Dendritic cell treated with granulocyte-macrophage colony-stimulating factor and Interleukin-4, amounts not matched to agents 40 ng/mL and 50 ng/mL, for 4 days (primary cell): ENCODE results near the gene MYH1.

Experiments
- H3K27ac Mint-ChIP-seq: one replicate; pipeline ENCODE4 v1.8.0; 2022; ENCODE audit warnings: mild to moderate bottlenecking, mixed read lengths
- H3K27me3 Mint-ChIP-seq: one replicate; pipeline ENCODE4 v1.8.0; 2022; ENCODE audit warnings: mild to moderate bottlenecking, mixed read lengths
- H3K36me3 Mint-ChIP-seq: one replicate; pipeline ENCODE4 v1.8.0; 2022; ENCODE audit warnings: low read depth, mixed read lengths
- H3K4me1 Mint-ChIP-seq: one replicate; pipeline ENCODE4 v1.8.0; 2022; ENCODE audit warnings: low read depth, mixed read lengths
- H3K4me3 Mint-ChIP-seq: one replicate; pipeline ENCODE4 v1.8.0; 2022; ENCODE audit warnings: mild to moderate bottlenecking, moderate library complexity, mixed read lengths
- H3K9me3 Mint-ChIP-seq: one replicate; pipeline ENCODE4 v1.8.0; 2022; ENCODE audit warnings: mixed read lengths
- intact Hi-C: fragments of 100-400 bp; cut with micrococcal nuclease; formaldehyde crosslinking; loops from one replicate; pipeline ENCODE4 v1.15.0; 2022

MYH1 gene

GRCh38 chr17:10521949-10522348 lies 3.6 kb upstream of the MYH1 start:
- Mint-ChIP-seq H3K36me3 (no peaks in the 10 kb centered on the region), H3K27me3 (peaks cover 4% of the 10 kb centered on the region), H3K9me3 (no peaks in the 10 kb centered on the region), H3K27ac (no peak overlapping the region), H3K4me1 (no peaks in the 10 kb centered on the region), H3K4me3 (no peak overlapping the region)
- intact Hi-C loops: no loop called here

GRCh38 chr17:10516638-10517037 lies 1.7 kb downstream of the MYH1 start:
- no peak overlapping the region for H3K27ac Mint-ChIP-seq
- no peaks in the 10 kb centered on the region for H3K36me3 Mint-ChIP-seq
- intact Hi-C loops: no loop called here
- no peak overlapping the region for H3K4me3 Mint-ChIP-seq
- peaks cover 2% of the 10 kb centered on the region for H3K27me3 Mint-ChIP-seq
- no peaks in the 10 kb centered on the region for H3K9me3 Mint-ChIP-seq
- no peaks in the 10 kb centered on the region for H3K4me1 Mint-ChIP-seq

GRCh38 chr17:10516065-10516464 lies 2.3 kb downstream of the MYH1 start:
- H3K9me3 Mint-ChIP-seq: no peaks in the 10 kb centered on the region
- no peaks in the 10 kb centered on the region for H3K27me3 Mint-ChIP-seq
- no peak overlapping the region for H3K4me3 Mint-ChIP-seq
- H3K4me1 Mint-ChIP-seq: no peaks in the 10 kb centered on the region
- no peak overlapping the region for H3K27ac Mint-ChIP-seq
- H3K36me3 Mint-ChIP-seq: no peaks in the 10 kb centered on the region
- intact Hi-C loops: no loop called here

GRCh38 chr17:10513299-10514067 lies 4.9 kb downstream of the MYH1 start:
- no peak overlapping the region for H3K4me3 Mint-ChIP-seq
- no peaks in the 10 kb centered on the region for H3K9me3 Mint-ChIP-seq
- H3K4me1 Mint-ChIP-seq: no peaks in the 10 kb centered on the region
- intact Hi-C loops: no loop called here
- H3K36me3 Mint-ChIP-seq: no peaks in the 10 kb centered on the region
- no peaks in the 10 kb centered on the region for H3K27me3 Mint-ChIP-seq
- H3K27ac Mint-ChIP-seq: no peak overlapping the region

DNA sequence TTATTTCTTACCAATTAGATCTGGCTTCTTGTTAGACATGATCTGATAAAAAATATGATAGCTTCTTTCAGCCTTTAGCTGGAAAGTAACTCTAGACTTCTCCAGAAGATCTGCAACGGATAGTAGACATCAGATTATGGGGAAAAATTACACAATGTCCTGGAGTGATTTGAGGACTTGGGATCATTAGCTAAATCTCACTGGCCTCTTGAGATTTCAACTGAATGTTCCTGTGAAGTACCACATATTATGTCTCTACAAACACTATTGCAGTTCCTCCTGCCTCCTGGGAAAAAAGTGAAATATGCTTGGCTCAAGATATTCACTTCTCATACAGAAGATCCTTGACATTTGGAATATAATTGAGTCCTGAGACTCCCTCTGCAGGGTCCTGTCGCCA lies 5.5 kb downstream of the MYH1 start:
- Mint-ChIP-seq H3K4me3 (no peak overlapping the region), H3K27ac (no peak overlapping the region), H3K9me3 (no peaks in the 10 kb centered on the region), H3K27me3 (no peaks in the 10 kb centered on the region), H3K36me3 (no peaks in the 10 kb centered on the region), H3K4me1 (no peaks in the 10 kb centered on the region)
- intact Hi-C loops: no loop called here

DNA sequence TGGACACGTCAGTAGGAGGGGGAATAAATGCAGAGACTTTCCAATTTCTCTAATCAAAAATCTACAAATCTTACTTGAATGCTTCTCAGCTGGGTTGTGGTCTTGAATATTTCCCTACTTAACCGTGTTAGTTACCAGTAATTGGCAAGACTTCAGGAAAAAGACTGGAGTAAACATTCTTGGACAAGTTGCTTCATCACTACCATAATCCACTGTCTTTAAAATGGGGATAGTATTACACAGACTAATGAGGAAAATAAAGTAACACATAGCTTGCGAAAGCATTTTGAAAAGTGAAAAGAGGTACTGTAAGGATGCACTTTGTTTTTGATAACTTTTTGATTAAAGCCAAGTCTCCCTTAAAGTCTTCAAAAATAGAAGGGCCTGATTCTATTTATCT lies 18.4 kb downstream of the MYH1 start:
- H3K9me3 Mint-ChIP-seq: no peaks in the 10 kb centered on the region
- no peaks in the 10 kb centered on the region for H3K4me1 Mint-ChIP-seq
- no peak overlapping the region for H3K4me3 Mint-ChIP-seq
- intact Hi-C loops: no loop called here
- H3K27me3 Mint-ChIP-seq: no peaks in the 10 kb centered on the region
- no peaks in the 10 kb centered on the region for H3K36me3 Mint-ChIP-seq
- no peak overlapping the region for H3K27ac Mint-ChIP-seq

GRCh38 chr17:10492004-10492403 lies 26.3 kb downstream of the MYH1 start:
- intact Hi-C loops: no loop called here
- Mint-ChIP-seq H3K27me3 (no peaks in the 10 kb centered on the region), H3K4me1 (no peaks in the 10 kb centered on the region), H3K4me3 (no peak overlapping the region), H3K27ac (no peak overlapping the region), H3K9me3 (peaks cover 39% of the 10 kb centered on the region), H3K36me3 (no peaks in the 10 kb centered on the region)

GRCh38 chr17:10482252-10482651 lies 36.1 kb downstream of the MYH1 start:
- Mint-ChIP-seq H3K27me3 (no peaks in the 10 kb centered on the region), H3K9me3 (peaks cover 42% of the 10 kb centered on the region), H3K4me1 (no peaks in the 10 kb centered on the region), H3K27ac (no peak overlapping the region), H3K4me3 (no peak overlapping the region), H3K36me3 (no peaks in the 10 kb centered on the region)
- intact Hi-C loops: no loop called here

GRCh38 chr17:10477701-10478100 lies 40.6 kb downstream of the MYH1 start:
- Mint-ChIP-seq H3K9me3 (peaks cover 7% of the 10 kb centered on the region), H3K36me3 (no peaks in the 10 kb centered on the region), H3K4me3 (no peak overlapping the region), H3K27me3 (no peaks in the 10 kb centered on the region), H3K4me1 (no peaks in the 10 kb centered on the region), H3K27ac (no peak overlapping the region)
- intact Hi-C loops: no loop called here

DNA sequence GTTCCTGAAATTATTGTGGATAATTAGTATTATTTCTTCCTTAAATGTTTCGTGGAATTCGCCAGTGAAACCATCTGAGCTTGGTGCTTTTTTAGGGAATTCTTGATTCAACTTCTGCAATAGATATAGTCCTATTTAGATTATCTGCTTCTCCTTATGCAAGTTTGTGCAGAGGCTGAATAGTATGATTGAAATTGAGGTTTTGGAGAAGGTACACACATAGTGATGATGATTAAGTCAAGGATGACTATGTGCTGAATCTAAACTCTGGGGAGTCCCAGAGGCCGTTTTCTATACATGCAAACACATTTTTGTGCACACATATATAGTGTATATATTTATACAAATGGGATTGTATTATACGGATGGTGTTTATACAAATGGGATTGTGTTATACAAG lies 43.8 kb downstream of the MYH1 start:
- Mint-ChIP-seq H3K27ac (no peak overlapping the region), H3K36me3 (no peaks in the 10 kb centered on the region), H3K27me3 (no peaks in the 10 kb centered on the region), H3K9me3 (no peaks in the 10 kb centered on the region), H3K4me3 (no peak overlapping the region), H3K4me1 (no peaks in the 10 kb centered on the region)
- intact Hi-C loops: no loop called here

DNA sequence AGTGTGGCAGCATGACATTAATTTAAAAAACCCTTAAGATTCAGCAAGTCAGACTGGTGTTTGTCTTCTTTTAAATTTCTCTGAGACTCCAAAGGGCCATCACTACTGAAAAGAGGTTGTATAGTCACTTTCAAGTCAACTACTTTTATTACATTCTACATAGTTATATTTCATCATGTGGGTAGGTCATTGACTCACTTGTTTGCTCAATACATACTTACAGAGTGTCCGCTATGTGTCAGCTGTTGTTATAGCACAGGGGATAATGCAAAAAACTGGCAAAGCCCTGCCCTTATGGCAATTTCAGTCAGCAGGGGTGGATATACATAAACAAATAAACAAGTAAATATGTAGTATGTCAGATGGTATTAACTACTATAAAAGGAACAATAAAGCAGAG lies 46.5 kb downstream of the MYH1 start:
- no peaks in the 10 kb centered on the region for H3K36me3 Mint-ChIP-seq
- no peaks in the 10 kb centered on the region for H3K27me3 Mint-ChIP-seq
- no peaks in the 10 kb centered on the region for H3K9me3 Mint-ChIP-seq
- no peak overlapping the region for H3K27ac Mint-ChIP-seq
- no peak overlapping the region for H3K4me3 Mint-ChIP-seq
- H3K4me1 Mint-ChIP-seq: no peaks in the 10 kb centered on the region
- intact Hi-C loops: no loop called here

DNA sequence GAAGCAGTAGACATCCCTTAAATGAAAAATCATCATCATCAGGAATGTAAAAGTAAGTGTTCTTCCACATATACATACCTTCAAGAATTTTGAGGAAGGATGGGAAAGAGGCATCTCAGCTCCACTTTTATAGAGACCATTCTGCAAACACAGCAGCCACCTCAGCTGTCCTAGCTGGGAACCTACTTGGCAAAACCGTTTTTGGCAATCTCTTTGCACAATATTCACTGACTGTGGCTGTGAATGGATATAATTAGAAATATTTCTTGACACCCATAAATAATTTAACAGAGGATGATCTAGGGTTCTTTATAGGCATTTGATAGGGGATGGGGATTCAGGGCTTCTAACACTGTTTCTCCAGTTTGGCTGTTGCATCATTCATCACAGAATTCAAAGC lies 48.9 kb downstream of the MYH1 start, which contains the start of gene MYH4:
MYH4 (minus strand) TSS at position 101 of the 400 bp plus-strand sequence. CDS start 2,814 bp downstream, outside the sequence.
- H3K4me3 Mint-ChIP-seq: no peak within 1 kb of the TSS

GRCh38 chr17:10463402-10463801 lies 54.9 kb downstream of the MYH1 start:
- H3K27ac Mint-ChIP-seq: no peak overlapping the region
- H3K27me3 Mint-ChIP-seq: peaks cover 4% of the 10 kb centered on the region
- H3K4me3 Mint-ChIP-seq: no peak overlapping the region
- H3K9me3 Mint-ChIP-seq: no peaks in the 10 kb centered on the region
- no peaks in the 10 kb centered on the region for H3K4me1 Mint-ChIP-seq
- intact Hi-C loops: no loop called here
- no peaks in the 10 kb centered on the region for H3K36me3 Mint-ChIP-seq

More for the DNA sequence above, 48.9 kb downstream of the MYH1 start, which contains the start of gene MYH4:
- Mint-ChIP-seq H3K9me3 (no peaks in the 10 kb centered on the region), H3K4me1 (no peaks in the 10 kb centered on the region), H3K36me3 (no peaks in the 10 kb centered on the region), H3K27me3 (no peaks in the 10 kb centered on the region), H3K27ac (no peak within 1 kb of the TSS)
- intact Hi-C loops: no loop called here

- Mint-ChIP-seq H3K27ac (no peak overlapping the region), H3K4me3 (no peak overlapping the region), H3K36me3 (no peaks in the 10 kb centered on the region), H3K9me3 (no peaks in the 10 kb centered on the region), H3K4me1 (no peaks in the 10 kb centered on the region), H3K27me3 (peaks cover 4% of the 10 kb centered on the region)
- intact Hi-C loops: no loop called here
Observed at GRCh38 chr17:10460062-10460461, 58.3 kb downstream of the MYH1 start.

DNA sequence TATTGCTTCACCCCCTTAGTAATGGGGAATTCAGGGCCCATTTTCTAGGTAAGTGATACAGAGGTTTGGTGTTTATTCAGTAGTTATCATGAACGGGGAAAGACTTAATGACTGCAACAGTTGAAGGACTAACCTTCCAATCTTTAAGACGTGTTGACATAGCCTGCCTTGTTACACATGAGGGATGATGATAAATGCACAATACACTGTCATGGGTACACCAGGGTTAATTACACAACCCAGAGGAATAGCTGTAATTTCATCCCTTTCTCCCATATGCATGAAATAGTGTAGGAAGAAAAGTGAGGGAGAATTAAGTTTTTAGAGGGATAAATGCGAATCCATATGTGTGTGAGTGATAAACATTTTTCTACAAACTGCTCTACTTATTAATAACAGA lies 59.6 kb downstream of the MYH1 start:
- Mint-ChIP-seq H3K4me1 (no peaks in the 10 kb centered on the region), H3K4me3 (no peak overlapping the region), H3K27ac (no peak overlapping the region), H3K9me3 (no peaks in the 10 kb centered on the region), H3K36me3 (no peaks in the 10 kb centered on the region), H3K27me3 (peaks cover 4% of the 10 kb centered on the region)
- intact Hi-C loops: no loop called here
